ENCODE results near the gene FRMD4A.

DNA sequence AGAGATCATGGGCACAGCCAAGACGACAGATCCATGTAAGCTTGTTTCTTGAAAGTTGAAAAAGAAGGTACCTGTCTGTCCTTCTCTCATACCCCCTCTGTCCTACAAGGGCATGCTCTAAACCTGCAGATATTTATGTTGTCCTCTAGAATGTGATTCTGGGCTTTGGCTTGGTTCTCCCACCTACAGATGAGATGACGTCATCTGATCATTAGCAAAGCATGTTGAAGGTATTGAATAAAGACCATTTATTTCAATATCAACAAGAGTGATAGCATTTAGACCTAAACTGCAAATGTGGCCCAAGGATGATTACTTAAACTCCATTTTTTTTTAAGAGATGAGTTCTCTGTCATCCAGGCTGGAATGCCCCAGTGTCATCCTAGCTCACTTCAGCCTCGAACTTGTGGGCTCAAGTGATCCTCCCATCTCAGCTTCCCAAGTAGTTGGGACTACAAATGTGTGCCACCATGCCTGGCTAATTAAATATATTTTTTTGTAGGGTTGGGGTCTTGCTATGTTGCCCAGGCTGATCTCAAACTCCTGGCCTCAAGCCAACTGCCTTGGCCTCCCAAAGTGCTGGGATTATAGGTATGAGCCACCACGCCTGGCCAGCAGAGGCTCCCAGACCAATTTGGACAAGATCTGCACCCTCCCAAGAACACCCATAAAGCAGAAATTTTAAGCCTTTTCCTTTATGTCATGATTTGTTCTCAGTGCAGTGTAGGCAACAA, 559.8 kb downstream of the FRMD4A start:
- TF ChIP-seq, protein P1, sequence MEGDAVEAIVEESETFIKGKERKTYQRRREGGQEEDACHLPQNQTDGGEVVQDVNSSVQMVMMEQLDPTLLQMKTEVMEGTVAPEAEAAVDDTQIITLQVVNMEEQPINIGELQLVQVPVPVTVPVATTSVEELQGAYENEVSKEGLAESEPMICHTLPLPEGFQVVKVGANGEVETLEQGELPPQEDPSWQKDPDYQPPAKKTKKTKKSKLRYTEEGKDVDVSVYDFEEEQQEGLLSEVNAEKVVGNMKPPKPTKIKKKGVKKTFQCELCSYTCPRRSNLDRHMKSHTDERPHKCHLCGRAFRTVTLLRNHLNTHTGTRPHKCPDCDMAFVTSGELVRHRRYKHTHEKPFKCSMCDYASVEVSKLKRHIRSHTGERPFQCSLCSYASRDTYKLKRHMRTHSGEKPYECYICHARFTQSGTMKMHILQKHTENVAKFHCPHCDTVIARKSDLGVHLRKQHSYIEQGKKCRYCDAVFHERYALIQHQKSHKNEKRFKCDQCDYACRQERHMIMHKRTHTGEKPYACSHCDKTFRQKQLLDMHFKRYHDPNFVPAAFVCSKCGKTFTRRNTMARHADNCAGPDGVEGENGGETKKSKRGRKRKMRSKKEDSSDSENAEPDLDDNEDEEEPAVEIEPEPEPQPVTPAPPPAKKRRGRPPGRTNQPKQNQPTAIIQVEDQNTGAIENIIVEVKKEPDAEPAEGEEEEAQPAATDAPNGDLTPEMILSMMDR (IDR thresholded peaks at IDR 0.05; ENCODE audit: low read length) = no peak
- TF ChIP-seq EZH2 (optimal IDR thresholded peaks at IDR 0.05; ENCODE audit: low read depth, low read length) = no peak

All from MM.1S (cell line).